Hippocampal formation (tissue), 2 donors: ENCODE measurements around the gene PRPF19.

Experiments
- DNase-seq, 2 donors: peaks; one replicate each; lab custom pipeline; 2025; lab: John Stamatoyannopoulos, UW

Gene PRPF19

GRCh38 chr11:60937811-60938210 lies 31.4 kb upstream of the PRPF19 start:
- no peak for DNase-seq

- DNase-seq: no peak
Observed at GRCh38 chr11:60937144-60937527, 30.8 kb upstream of the PRPF19 start.

- no peak for DNase-seq
Observed at GRCh38 chr11:60936467-60937143, 30.2 kb upstream of the PRPF19 start.

- DNase-seq: no peak
Observed at GRCh38 chr11:60935676-60936442, 29.5 kb upstream of the PRPF19 start.

- no peak for DNase-seq
Observed at GRCh38 chr11:60934790-60935605, 28.6 kb upstream of the PRPF19 start.

GRCh38 chr11:60934124-60934789 lies 27.9 kb upstream of the PRPF19 start:
- DNase-seq: no peak

GRCh38 chr11:60933416-60934123 lies 27.2 kb upstream of the PRPF19 start:
- no peak for DNase-seq

GRCh38 chr11:60932605-60933356 lies 26.4 kb upstream of the PRPF19 start:
- DNase-seq: no peak

- no peak for DNase-seq
Observed at GRCh38 chr11:60931917-60932316, 25.5 kb upstream of the PRPF19 start.

- DNase-seq: no peak
Observed at GRCh38 chr11:60930394-60930793, 24.0 kb upstream of the PRPF19 start.

- DNase-seq: no peak
Observed at GRCh38 chr11:60929764-60930163, 23.4 kb upstream of the PRPF19 start.

- DNase-seq: no peak
Observed at GRCh38 chr11:60928563-60929001, 22.2 kb upstream of the PRPF19 start.

- no peak for DNase-seq
Observed at GRCh38 chr11:60927600-60927999, 21.2 kb upstream of the PRPF19 start.

GRCh38 chr11:60927061-60927592 lies 20.7 kb upstream of the PRPF19 start:
- no peak for DNase-seq

- peak; percentile 26 to 27 for DNase-seq
Observed at GRCh38 chr11:60926500-60926899, 20.1 kb upstream of the PRPF19 start.

- DNase-seq: no peak
Observed at GRCh38 chr11:60925868-60926267, 19.5 kb upstream of the PRPF19 start.

GRCh38 chr11:60924906-60925853 lies 18.8 kb upstream of the PRPF19 start:
- DNase-seq: no peak

GRCh38 chr11:60924110-60924905 lies 17.9 kb upstream of the PRPF19 start, which contains the start of gene TMEM132A:
Gene TMEM132A, plus strand, starts transcription at chr11:60924460. Its CDS starts 174 bp downstream, at chr11:60924634.
- peak; percentile 74 to 77 for DNase-seq
